GM21447 (cell line): ENCODE results near the gene CAMTA1.

Experiments used
- ATAC-seq: cut with Tn5 transposase; IDR thresholded peaks from one replicate; pipeline ENCODE4 v1.9.1; 2021; ENCODE audit not compliant: unreplicated experiment

The CAMTA1 gene

GRCh38 chr1:7613106-7613850, 828.0 kb downstream of the CAMTA1 start:
- ATAC-seq, result no peak

GRCh38 chr1:7613851-7614205, 828.6 kb downstream of the CAMTA1 start:
- no peak for ATAC-seq

GRCh38 chr1:7614576-7615074, 829.4 kb downstream of the CAMTA1 start:
- no peak for ATAC-seq

- ATAC-seq, result no peak
Observed at GRCh38 chr1:7615138-7615537, 829.9 kb downstream of the CAMTA1 start.

- ATAC-seq, result no peak
Observed at GRCh38 chr1:7616076-7616832, 831.0 kb downstream of the CAMTA1 start.

- ATAC-seq, result no peak
Observed at GRCh38 chr1:7616953-7617352, 831.7 kb downstream of the CAMTA1 start.

GRCh38 chr1:7617826-7618225, 832.6 kb downstream of the CAMTA1 start:
- ATAC-seq, result no peak

- no peak for ATAC-seq
Observed at GRCh38 chr1:7620196-7620595, 834.9 kb downstream of the CAMTA1 start.

- no peak for ATAC-seq
Observed at GRCh38 chr1:7621334-7622219, 836.3 kb downstream of the CAMTA1 start.

- no peak for ATAC-seq
Observed at GRCh38 chr1:7623842-7624241, 838.6 kb downstream of the CAMTA1 start.

- no peak for ATAC-seq
Observed at GRCh38 chr1:7624791-7625355, 839.6 kb downstream of the CAMTA1 start.

GRCh38 chr1:7625401-7625800, 840.1 kb downstream of the CAMTA1 start:
- ATAC-seq, result no peak

GRCh38 chr1:7628273-7628672, 843.0 kb downstream of the CAMTA1 start:
- ATAC-seq, result no peak

GRCh38 chr1:7629011-7629410, 843.8 kb downstream of the CAMTA1 start:
- no peak for ATAC-seq

- ATAC-seq, result no peak
Observed at GRCh38 chr1:7629465-7630195, 844.4 kb downstream of the CAMTA1 start.

GRCh38 chr1:7630378-7630777, 845.1 kb downstream of the CAMTA1 start:
- no peak for ATAC-seq

- ATAC-seq, result no peak
Observed at GRCh38 chr1:7632176-7632575, 846.9 kb downstream of the CAMTA1 start.

- ATAC-seq, result no peak
Observed at GRCh38 chr1:7632681-7633080, 847.4 kb downstream of the CAMTA1 start.

- ATAC-seq, result no peak
Observed at GRCh38 chr1:7633506-7634245, 848.4 kb downstream of the CAMTA1 start.
